HG02938 (cell line): ENCODE results near the gene METTL9.

Experiments
- ATAC-seq: cut with Tn5 transposase; IDR thresholded peaks from one replicate; pipeline ENCODE4 v1.9.1; 2021; ENCODE audit warnings: mild to moderate bottlenecking, moderate library complexity; ENCODE audit not compliant: unreplicated experiment

Gene METTL9

DNA sequence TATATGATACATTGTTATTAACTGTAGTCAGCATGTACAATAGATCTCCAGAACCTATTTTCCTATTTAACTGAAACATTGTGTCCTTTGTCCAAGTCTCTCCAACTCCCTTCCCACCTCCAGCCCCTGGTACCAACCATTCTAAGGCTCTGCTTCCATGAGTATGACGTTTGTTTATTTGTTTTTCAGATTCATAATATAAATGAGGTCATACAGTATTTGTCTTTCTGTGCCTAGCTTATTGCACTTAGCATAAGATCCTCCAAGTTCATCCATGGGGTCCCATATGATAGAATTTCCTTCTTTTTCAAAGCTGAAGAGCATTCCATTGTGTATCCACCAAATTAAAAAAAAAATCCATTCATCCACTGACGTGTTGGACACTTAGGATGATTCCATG is 103.8 kb downstream of the METTL9 start:
- ATAC-seq, result no peak

GRCh38 chr16:21703589-21704174 is 104.3 kb downstream of the METTL9 start:
- ATAC-seq, result peak; percentile 77

DNA sequence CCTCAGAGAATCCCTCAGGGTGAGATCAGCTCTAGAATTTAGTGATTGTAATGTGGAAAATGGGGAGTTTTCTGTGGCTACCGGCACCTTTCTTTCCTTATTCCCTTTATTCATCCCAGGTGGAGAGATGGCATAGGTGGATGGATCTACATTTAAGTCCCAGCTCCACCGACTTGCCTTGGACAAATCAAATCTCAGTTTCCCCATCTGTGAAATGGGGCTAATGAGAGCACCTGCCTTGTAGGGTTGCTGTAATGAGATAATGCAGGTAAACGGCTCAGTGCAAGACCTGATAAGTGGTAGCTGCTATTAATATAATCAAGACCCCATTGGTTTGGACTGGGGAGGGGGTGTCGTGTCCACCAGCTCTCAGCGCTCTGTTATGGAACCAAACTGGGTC is 104.9 kb downstream of the METTL9 start:
- no peak for ATAC-seq

DNA sequence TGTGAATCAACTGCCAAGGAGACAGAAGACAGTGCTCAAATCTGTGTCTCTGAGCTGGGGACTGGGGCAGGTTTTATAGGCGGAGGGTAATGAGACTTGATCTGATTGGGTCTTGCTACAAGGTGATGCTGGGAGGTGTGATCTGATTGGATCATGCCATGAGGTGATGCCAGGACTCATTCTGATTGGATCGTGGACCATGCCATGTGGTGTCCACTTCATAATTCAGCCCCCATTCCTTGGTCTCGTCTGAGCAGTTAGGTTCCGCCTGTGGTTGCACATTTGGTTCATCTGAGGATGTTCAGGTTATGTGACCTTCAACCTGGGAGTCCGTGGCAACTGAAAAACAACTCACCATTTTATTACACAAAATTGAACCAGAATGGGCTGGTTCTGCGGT is 105.4 kb downstream of the METTL9 start:
- no peak for ATAC-seq
